Hepatocyte (in vitro differentiated cells): ENCODE data around the gene TEAD1. TPM values are rescaled to one million over a fixed set of nuclear protein-coding genes. Genes with fewer than 3 reads are reported as not detected.

Source experiments
- DNase-seq: peaks from one replicate; pipeline ENCODE4 v3.0.0-alpha.2; 2016; ENCODE audit warnings: low spot score
- H2AFZ ChIP-seq: fragments of 200-600 bp; sonication (generic); 2 replicates; pipeline ENCODE4 v1.6.0; 2016; ENCODE audit warnings: antibody characterized with exemption, mild to moderate bottlenecking
- H3K27ac ChIP-seq: fragments of 200-600 bp; sonication (generic); 2 replicates; pipeline ENCODE4 v1.5.1; 2016; ENCODE audit warnings: mild to moderate bottlenecking
- H3K27me3 ChIP-seq: fragments of 200-600 bp; sonication (generic); 2 replicates; pipeline ENCODE4 v1.6.1; 2016
- H3K36me3 ChIP-seq: fragments of 200-600 bp; sonication (generic); replicated peaks from 2 replicates; pipeline ENCODE4 v1.5.1; 2016; ENCODE audit warnings: low read depth; ENCODE audit not compliant: insufficient read depth
- H3K4me1 ChIP-seq: fragments of 200-600 bp; sonication (generic); 2 replicates; pipeline ENCODE4 v1.5.1; 2016; ENCODE audit warnings: mild to moderate bottlenecking, moderate library complexity; ENCODE audit not compliant: insufficient read depth
- H3K4me2 ChIP-seq: fragments of 200-600 bp; sonication (generic); 2 replicates; pipeline ENCODE4 v1.6.0; 2016
- H3K4me3 ChIP-seq: fragments of 200-600 bp; sonication (generic); 2 replicates; pipeline ENCODE4 v1.5.1; 2016; ENCODE audit warnings: mild to moderate bottlenecking
- H3K79me2 ChIP-seq: fragments of 200-600 bp; sonication (generic); 2 replicates; pipeline ENCODE4 v1.6.0; 2017; ENCODE audit warnings: mild to moderate bottlenecking
- H3K9me2 ChIP-seq: fragments of 200-600 bp; sonication (generic); replicated peaks from 2 replicates; pipeline ENCODE4 v1.6.0; 2017; ENCODE audit warnings: mild to moderate bottlenecking; ENCODE audit not compliant: insufficient read depth
- H3K9me3 ChIP-seq: fragments of 200-600 bp; sonication (generic); 2 replicates; pipeline ENCODE4 v1.5.1; 2016; ENCODE audit warnings: low read depth, mild to moderate bottlenecking
- H4K20me1 ChIP-seq: fragments of 200-600 bp; sonication (generic); 2 replicates; pipeline ENCODE4 v1.6.0; 2016; ENCODE audit warnings: mild to moderate bottlenecking; ENCODE audit not compliant: insufficient read depth, poor library complexity, severe bottlenecking
- EZH2 ChIP-seq: fragments of 200-600 bp; sonication (generic); IDR thresholded peaks from 2 replicates; pipeline ENCODE4 v1.6.1; 2016; ENCODE audit warnings: antibody characterized with exemption, mild to moderate bottlenecking, borderline replicate concordance
- EZH2phosphoT487 ChIP-seq: fragments of 200-600 bp; sonication (generic); IDR thresholded peaks from one replicate; pipeline ENCODE4 v1.6.1; 2018; ENCODE audit warnings: antibody characterized with exemption, mild to moderate bottlenecking, low read depth, moderate library complexity; ENCODE audit not compliant: unreplicated experiment, severe bottlenecking
- WGBS: methylation state at CpG from one replicate; pipeline ENCODE4 v1.1.6; 2016; ENCODE audit warnings: low lambda C conversion rate; ENCODE audit errors: missing lambda C conversion rate; 5-methylcytosine and 5-hydroxymethylcytosine counted together
- polyA plus RNA-seq: library from polyadenylated mRNA; unstranded; fragments of >200 nt; fragmentation: Nextera tagmentation; extraction: Ambion mirVana; gene quantifications from 2 replicates; pipeline ENCODE4 v1.2.1, GENCODE V29; 2016
- total RNA-seq: library from RNA; depleted of rRNA; stranded (reverse); fragments of >200 nt; gene quantifications from 2 replicates; pipeline ENCODE4 v1.2.3, GENCODE V29; 2014
- TF ChIP-seq, protein P1 (sequence below): fragments of 200-600 bp; sonication (generic); IDR thresholded peaks from 2 replicates; pipeline ENCODE4 v1.5.1; 2016; ENCODE audit warnings: antibody characterized with exemption, mild to moderate bottlenecking; ENCODE audit not compliant: poor library complexity

Gene TEAD1
- total and polyA plus RNA-seq, 2 experiments from 2014 or later = 37.2 to 82.2 TPM

DNA sequence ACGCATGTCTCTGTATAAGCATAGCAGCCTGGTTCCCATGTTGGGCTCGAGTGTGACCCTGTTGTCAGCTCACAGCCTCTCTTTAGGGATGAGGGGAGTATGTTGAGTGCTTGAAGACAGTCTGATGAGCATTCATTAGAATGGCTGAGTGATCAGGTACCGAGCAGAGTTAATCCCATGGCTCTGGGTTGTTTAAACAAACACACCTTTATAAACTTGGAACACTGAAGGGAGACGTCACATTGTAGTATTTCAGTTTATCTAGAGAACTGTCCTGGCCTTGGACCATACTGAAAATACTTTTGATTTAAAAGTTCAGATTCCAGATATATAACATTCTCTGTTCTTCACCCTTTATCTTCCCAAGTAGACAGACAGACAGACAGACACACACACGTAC lies 76.0 kb downstream of the TEAD1 start:
- no peaks in the 10 kb centered on the region for H3K36me3 ChIP-seq
- H2AFZ ChIP-seq = no peak overlapping the region
- peaks cover 28% of the 10 kb centered on the region for H3K4me1 ChIP-seq
- 67% methylated on average over 5 of the region's 5 CpGs for WGBS
- no peaks in the 10 kb centered on the region for H3K27me3 ChIP-seq
- no peaks in the 10 kb centered on the region for H3K9me3 ChIP-seq
- TF ChIP-seq, protein P1, sequence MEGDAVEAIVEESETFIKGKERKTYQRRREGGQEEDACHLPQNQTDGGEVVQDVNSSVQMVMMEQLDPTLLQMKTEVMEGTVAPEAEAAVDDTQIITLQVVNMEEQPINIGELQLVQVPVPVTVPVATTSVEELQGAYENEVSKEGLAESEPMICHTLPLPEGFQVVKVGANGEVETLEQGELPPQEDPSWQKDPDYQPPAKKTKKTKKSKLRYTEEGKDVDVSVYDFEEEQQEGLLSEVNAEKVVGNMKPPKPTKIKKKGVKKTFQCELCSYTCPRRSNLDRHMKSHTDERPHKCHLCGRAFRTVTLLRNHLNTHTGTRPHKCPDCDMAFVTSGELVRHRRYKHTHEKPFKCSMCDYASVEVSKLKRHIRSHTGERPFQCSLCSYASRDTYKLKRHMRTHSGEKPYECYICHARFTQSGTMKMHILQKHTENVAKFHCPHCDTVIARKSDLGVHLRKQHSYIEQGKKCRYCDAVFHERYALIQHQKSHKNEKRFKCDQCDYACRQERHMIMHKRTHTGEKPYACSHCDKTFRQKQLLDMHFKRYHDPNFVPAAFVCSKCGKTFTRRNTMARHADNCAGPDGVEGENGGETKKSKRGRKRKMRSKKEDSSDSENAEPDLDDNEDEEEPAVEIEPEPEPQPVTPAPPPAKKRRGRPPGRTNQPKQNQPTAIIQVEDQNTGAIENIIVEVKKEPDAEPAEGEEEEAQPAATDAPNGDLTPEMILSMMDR = no peak
- no peak for TF ChIP-seq EZH2
- TF ChIP-seq EZH2phosphoT487 = no peak
- H3K9me2 ChIP-seq = no peaks in the 10 kb centered on the region
- H3K27ac ChIP-seq = peak overlapping the region; percentile 26
- H3K4me3 ChIP-seq = no peak overlapping the region
- H3K4me2 ChIP-seq = no peak overlapping the region
- peaks cover 100% of the 10 kb centered on the region for H3K79me2 ChIP-seq
- peaks cover 50% of the 10 kb centered on the region for H4K20me1 ChIP-seq
- DNase-seq = no peak

DNA sequence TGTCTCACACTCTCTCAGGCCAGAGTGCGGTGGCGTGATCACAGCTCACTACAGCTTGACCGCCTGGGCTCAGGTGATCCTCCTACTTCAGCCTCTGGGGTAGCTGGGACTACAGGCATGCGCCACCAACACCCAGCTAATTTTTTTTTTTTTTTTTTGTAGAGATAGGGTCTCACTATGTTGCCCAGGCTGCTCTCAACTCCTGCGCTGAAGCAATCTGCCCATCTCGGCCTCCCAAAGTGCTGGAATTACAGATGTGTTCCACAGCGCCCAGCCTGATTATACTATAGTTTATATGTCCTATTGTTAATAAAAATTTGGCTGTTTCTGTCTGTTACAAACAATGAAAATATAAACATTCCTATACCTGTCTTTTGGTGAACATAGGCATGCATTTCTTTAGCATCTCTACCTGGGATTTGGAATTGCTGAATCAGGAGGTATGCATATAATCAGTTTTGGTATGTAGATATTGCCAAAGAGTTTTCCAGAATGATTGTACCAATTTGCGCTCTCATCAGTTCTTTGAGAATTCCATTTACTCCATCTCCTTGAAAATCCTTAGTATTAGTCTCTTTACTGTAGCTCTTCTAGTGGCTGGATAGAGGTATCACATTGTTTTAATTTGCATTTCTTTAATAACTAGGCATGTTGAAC lies 78.8 kb downstream of the TEAD1 start:
- no peak overlapping the region for H2AFZ ChIP-seq
- H3K4me3 ChIP-seq = no peak overlapping the region
- no peaks in the 10 kb centered on the region for H3K27me3 ChIP-seq
- TF ChIP-seq EZH2 (no peak), EZH2phosphoT487 (no peak)
- TF ChIP-seq, protein P1 = peak; percentile 7
- no peaks in the 10 kb centered on the region for H3K9me3 ChIP-seq
- 98% methylated on average over 8 of the region's 8 CpGs for WGBS
- no peak overlapping the region for H3K4me2 ChIP-seq
- no peaks in the 10 kb centered on the region for H3K9me2 ChIP-seq
- no peak overlapping the region for H3K27ac ChIP-seq
- no peak for DNase-seq
- peaks cover 100% of the 10 kb centered on the region for H3K79me2 ChIP-seq
- peaks cover 21% of the 10 kb centered on the region for H3K4me1 ChIP-seq
- H4K20me1 ChIP-seq = peaks cover 34% of the 10 kb centered on the region
- no peaks in the 10 kb centered on the region for H3K36me3 ChIP-seq

DNA sequence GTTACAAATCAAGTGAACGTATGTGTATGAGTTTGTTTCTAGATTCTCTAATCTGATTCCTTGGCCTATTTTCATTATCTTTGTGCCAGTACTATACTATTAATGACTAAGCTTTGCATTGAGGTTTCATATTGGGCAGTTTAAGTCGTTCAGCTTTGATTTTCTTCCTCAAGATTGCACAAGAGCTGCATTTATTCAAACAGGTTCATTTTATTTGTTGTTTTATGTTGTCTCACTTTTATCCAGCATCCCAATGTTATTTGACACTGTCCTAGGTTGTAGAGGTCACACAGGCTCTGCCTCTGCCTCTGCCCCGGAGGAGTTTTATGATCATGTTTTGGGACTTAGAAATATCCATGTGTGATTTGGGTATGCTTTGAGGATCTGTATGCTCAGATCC lies 79.8 kb downstream of the TEAD1 start:
- Histone ChIP-seq H3K36me3 (no peaks in the 10 kb centered on the region), H3K9me2 (no peaks in the 10 kb centered on the region), H3K4me3 (no peak overlapping the region), H3K9me3 (no peaks in the 10 kb centered on the region), H3K4me2 (no peak overlapping the region), H3K27me3 (no peaks in the 10 kb centered on the region), H3K79me2 (peaks cover 100% of the 10 kb centered on the region), H2AFZ (no peak overlapping the region), H4K20me1 (peaks cover 27% of the 10 kb centered on the region), H3K27ac (no peak overlapping the region), H3K4me1 (peaks cover 21% of the 10 kb centered on the region)
- TF ChIP-seq EZH2 (no peak), EZH2phosphoT487 (no peak)
- TF ChIP-seq, protein P1 = no peak
- 57% methylated on average over 3 of the region's 3 CpGs for WGBS
- no peak for DNase-seq
